ENCODE data around the gene INSYN1.

DNA sequence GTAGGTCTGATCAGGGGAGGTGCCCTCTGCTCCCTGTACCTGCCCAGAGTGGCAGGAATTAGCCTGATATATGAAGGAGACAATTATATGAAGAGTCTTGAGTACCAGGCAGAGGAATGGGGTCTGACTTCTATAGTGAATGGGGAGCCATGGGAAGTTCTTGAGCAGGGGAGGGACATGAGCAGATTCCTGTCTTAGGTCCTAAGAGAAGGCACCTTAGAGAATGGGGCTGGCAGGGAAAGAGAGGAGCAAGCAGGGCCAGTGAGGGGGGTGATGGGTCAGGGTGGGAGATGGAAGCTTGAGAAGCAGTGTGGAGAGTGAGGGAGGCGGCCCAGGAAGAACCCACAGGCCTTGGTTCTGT, 56.5 kb downstream of the INSYN1 start:
- TF ChIP-seq CTCF (IDR thresholded peaks at IDR 0.05) (no peak), POLR2A (IDR thresholded peaks at IDR 0.05) (no peak)
